HepG2 (cell line): Measurements from ENCODE around the gene CROCC. TPM values are rescaled to one million over a fixed set of nuclear protein-coding genes. Genes with fewer than 3 reads are reported as not detected.

Source experiments
- ATAC-seq: fragments of 200-7000 bp; cut with Tn5 transposase; 3 replicates; pipeline ENCODE4 v1.9.1; 2020; ENCODE audit warnings: mild to moderate bottlenecking, moderate library complexity
- BruUV-seq: library from RNA; stranded (reverse); fragments of 400-500 nt; replicated peaks from 2 replicates; lab custom pipeline; 2021; lab: Mats Ljungman, UMichigan
- CTCF ChIA-PET: fragments of 300-600 bp; formaldehyde crosslinking; extraction: SDS; loops from one replicate; lab custom pipeline; 2021; ENCODE audit warnings: low total read pairs, inconsistent platforms, low intra/inter-chr PET ratio; lab: Yijun Ruan, JAX
- POLR2A ChIA-PET: fragments of 350-600 bp; sonication (Branson Sonifier 250); formaldehyde crosslinking; loops from one replicate; lab custom pipeline; 2020; ENCODE audit warnings: antibody characterized with exemption, inconsistent platforms; lab: Yijun Ruan, JAX
- DNase-seq: peaks from one replicate; pipeline ENCODE4 v3.0.0-alpha.2; 2015; ENCODE audit warnings: low spot score
- FAIRE-seq: peaks from 3 replicates; lab custom pipeline; 2011; peaks lifted over from hg19 to GRCh38; lab: Jason Lieb, UNC
- H2AFZ ChIP-seq: one replicate; pipeline ENCODE4 v1.6.1; 2011; ENCODE audit warnings: low read length, inconsistent platforms
- H3K27ac ChIP-seq: fragments of 300-600 bp; 3 replicates; pipeline ENCODE4 v1.8.0; 2011; ENCODE audit warnings: mixed run types, mild to moderate bottlenecking, mixed read lengths, low read length, inconsistent platforms; ENCODE audit not compliant: insufficient read depth; ENCODE audit errors: extremely low read length
- H3K27me3 ChIP-seq, 2 experiments: fragments of 200-600 bp in 1 of 2; 2 replicates in 1 of 2; 3 replicates in 1 of 2; pipeline versions ENCODE4 v1.6.0 to v1.8.0; 2011; ENCODE audit warnings: low read length in 2 of 2, mild to moderate bottlenecking in 2 of 2, moderate library complexity in 2 of 2, inconsistent platforms in 1 of 2; ENCODE audit not compliant: insufficient read depth in 2 of 2, control insufficient read depth in 1 of 2
- H3K36me3 ChIP-seq, 2 experiments: fragments of 200-600 bp in 1 of 2; replicated peaks in 1 of 2; 2 replicates in 1 of 2; 3 replicates in 1 of 2; pipeline versions ENCODE4 v1.5.1 to v1.8.0; 2011; ENCODE audit warnings: low read length in 2 of 2, inconsistent platforms in 1 of 2; ENCODE audit not compliant: insufficient read depth in 2 of 2, control insufficient read depth in 1 of 2
- H3K4me1 ChIP-seq: 2 replicates; pipeline ENCODE4 v1.5.1; 2012; ENCODE audit warnings: low read length, inconsistent platforms; ENCODE audit not compliant: insufficient read depth
- H3K4me2 ChIP-seq: 2 replicates; pipeline ENCODE4 v1.6.0; 2011; ENCODE audit warnings: low read depth, low read length, inconsistent platforms
- H3K4me3 ChIP-seq, 3 experiments: fragments of 200-600 bp in 1 of 3; sonication (generic), shearing (Covaris generic) in 1 of 3; replicated peaks in 1 of 3; 2 replicates each; pipeline ENCODE4 v1.5.1; 2011 to 2016; ENCODE audit warnings: low read length in 3 of 3, inconsistent platforms in 2 of 3, low read depth in 2 of 3, mild to moderate bottlenecking in 2 of 3, control low read depth in 1 of 3, mixed read lengths in 1 of 3; ENCODE audit not compliant: insufficient read depth in 1 of 3
- H3K79me2 ChIP-seq: one replicate; pipeline ENCODE4 v1.6.1; 2011; ENCODE audit warnings: low read length, inconsistent platforms; ENCODE audit not compliant: insufficient read depth
- H3K9ac ChIP-seq: 2 replicates; pipeline ENCODE4 v1.6.0; 2011; ENCODE audit warnings: mild to moderate bottlenecking, low read depth, low read length, inconsistent platforms; ENCODE audit not compliant: insufficient read depth
- H3K9me3 ChIP-seq: 2 replicates; pipeline ENCODE4 v1.5.1; 2012; ENCODE audit warnings: mild to moderate bottlenecking, low read length
- H4K20me1 ChIP-seq: 2 replicates; pipeline ENCODE4 v1.6.0; 2011; ENCODE audit warnings: inconsistent platforms, mild to moderate bottlenecking, low read length, moderate library complexity; ENCODE audit not compliant: insufficient read depth
- CBX1 ChIP-seq: IDR thresholded peaks from one replicate; pipeline ENCODE4 v1.6.1; 2016; ENCODE audit warnings: antibody characterized with exemption, low read depth
- IRX3 ChIP-seq: sonication (generic); formaldehyde crosslinking; IDR thresholded peaks from 2 replicates; pipeline ENCODE4 v1.8.1; 2023; ENCODE audit warnings: mild to moderate bottlenecking, low read depth, missing genetic modification reagents, borderline replicate concordance
- KLF9 ChIP-seq: IDR thresholded peaks from 2 replicates; pipeline ENCODE4 v1.6.1; 2016; ENCODE audit warnings: low read depth
- MEF2D ChIP-seq: sonication (generic); formaldehyde crosslinking; IDR thresholded peaks from 2 replicates; pipeline ENCODE4 v1.5.1; 2020; ENCODE audit warnings: mild to moderate bottlenecking, missing genetic modification reagents
- MXD1 ChIP-seq: sonication (generic); formaldehyde crosslinking; IDR thresholded peaks from 2 replicates; pipeline ENCODE4 v1.4.0; 2020; ENCODE audit warnings: mild to moderate bottlenecking, missing genetic modification reagents
- NFKBIZ ChIP-seq: IDR thresholded peaks from 2 replicates; pipeline ENCODE4 v1.6.1; 2018; ENCODE audit warnings: missing genetic modification reagents, missing compliant biosample characterization
- PRDM10 ChIP-seq: sonication (generic); formaldehyde crosslinking; IDR thresholded peaks from 2 replicates; pipeline ENCODE4 v1.4.0; 2020; ENCODE audit warnings: low read depth, missing genetic modification reagents
- RFX3 ChIP-seq: IDR thresholded peaks from 2 replicates; pipeline ENCODE4 v1.6.1; 2016; ENCODE audit warnings: missing biosample characterization, missing genetic modification reagents
- SMARCC2 ChIP-seq: fragments of 450-650 bp; IDR thresholded peaks from 2 replicates; pipeline ENCODE4 v1.6.1; 2017; ENCODE audit warnings: antibody characterized with exemption, mild to moderate bottlenecking
- ZNF441 ChIP-seq: sonication (generic); formaldehyde crosslinking; IDR thresholded peaks from 2 replicates; pipeline ENCODE4 v1.7.0; 2021; ENCODE audit warnings: missing genetic modification reagents, borderline replicate concordance
- ZNF558 ChIP-seq: sonication (generic); formaldehyde crosslinking; IDR thresholded peaks from 2 replicates; pipeline ENCODE4 v1.9.0; 2022; ENCODE audit warnings: mild to moderate bottlenecking, missing genetic modification reagents, borderline replicate concordance
- ZNF563 ChIP-seq: sonication (generic); formaldehyde crosslinking; IDR thresholded peaks from 2 replicates; pipeline ENCODE4 v1.8.0; 2022; ENCODE audit warnings: mild to moderate bottlenecking, moderate library complexity, missing genetic modification reagents
- ZNF572 ChIP-seq: sonication (generic); formaldehyde crosslinking; IDR thresholded peaks from 2 replicates; pipeline ENCODE4 v1.5.1; 2020; ENCODE audit warnings: mild to moderate bottlenecking, missing genetic modification reagents
- ZNF614 ChIP-seq: IDR thresholded peaks from 2 replicates; pipeline ENCODE4 v1.6.1; 2018; ENCODE audit warnings: missing biosample characterization, missing genetic modification reagents, inconsistent platforms, borderline replicate concordance
- ZNF674 ChIP-seq: sonication (generic); formaldehyde crosslinking; IDR thresholded peaks from 2 replicates; pipeline ENCODE4 v1.5.0; 2020; ENCODE audit warnings: low read depth, mild to moderate bottlenecking, missing genetic modification reagents
- ZNF790 ChIP-seq: sonication (generic); formaldehyde crosslinking; IDR thresholded peaks from 2 replicates; pipeline ENCODE4 v1.8.0; 2022; ENCODE audit warnings: missing genetic modification reagents, mild to moderate bottlenecking, borderline replicate concordance
- ZSCAN21 ChIP-seq: sonication (generic); formaldehyde crosslinking; IDR thresholded peaks from 2 replicates; pipeline ENCODE4 v1.8.0; 2022; ENCODE audit warnings: mild to moderate bottlenecking, missing genetic modification reagents, moderate library complexity, borderline replicate concordance
- WGBS: methylation state at CpG from one replicate; pipeline ENCODE4 v1.1.6; 2017; ENCODE audit warnings: low lambda C conversion rate; 5-methylcytosine and 5-hydroxymethylcytosine counted together
- in situ Hi-C: cut with HindIII; loops from 2 replicates; pipeline ENCODE4 v1.10.0; 2017; ENCODE audit warnings: low pct_unique_long_range_greater_than_20kb; ENCODE audit not compliant: extremely low pct_ligation_motif_present
- intact Hi-C: fragments of 100-400 bp; cut with micrococcal nuclease; formaldehyde crosslinking; loops from one replicate; pipeline ENCODE4 v1.10.0; 2022; ENCODE audit not compliant: unreplicated experiment
- polyA plus RNA-seq, 8 experiments: library from polyadenylated mRNA; depleted of rRNA in 3 of 8; stranded (reverse) in 7 of 8; unstranded in 1 of 8; fragments of >200 nt; fragmentation: Illumina TruSeq in 4 of 8; extraction: Trizol in 4 of 8; gene quantifications; 2 replicates each; pipeline versions ENCODE4 v1.2.1 to v1.2.3, GENCODE V29; 2011 to 2016; ENCODE audit warnings: low read depth in 4 of 8, missing spikeins in 1 of 8, mixed read lengths in 1 of 8; ENCODE audit not compliant: insufficient read depth in 1 of 8
- total RNA-seq, 5 experiments: library from RNA; depleted of rRNA; stranded (reverse); fragments of >200 nt; fragmentation: Illumina TruSeq; extraction: Trizol; gene quantifications; 2 replicates each; pipeline ENCODE4 v1.2.3, GENCODE V29; 2016; ENCODE audit warnings: low read depth in 1 of 5

Gene CROCC
- total and polyA plus RNA-seq, 2 of the 13 experiments (the other 11 are each of a cell fraction or from before 2014, with no cell fraction given), result 7.8 to 15.5 TPM

- no peaks in the 10 kb centered on the region for H3K79me2 ChIP-seq
- peaks cover 35% of the 10 kb centered on the region for H3K4me1 ChIP-seq
- H3K27ac ChIP-seq, result no peak overlapping the region
- no peaks in the 10 kb centered on the region for H3K36me3 ChIP-seq
- peak overlapping the region in 1 of 3 experiments; percentile 49; a peak in 1 of 6 replicates for H3K4me3 ChIP-seq
- no peak; the same call in 2 of the 3 replicates for ATAC-seq
- no peak for FAIRE-seq
- intact Hi-C loops (no loop called here), in situ Hi-C loops (no loop called here)
- H2AFZ ChIP-seq, result no peak overlapping the region
- no TSS peak for BruUV-seq
- no peak for DNase-seq
- H4K20me1 ChIP-seq, result no peaks in the 10 kb centered on the region
- WGBS, result 10% methylated on average over 3 of the region's 4 CpGs
- H3K27me3 ChIP-seq, result peaks cover 4 to 26% of the 10 kb centered on the region in 2 experiments; a peak in 3 of 5 replicates
- TF ChIP-seq ZNF790 (CRISPR knock-in tag), result no peak
- no peak for TF ChIP-seq ZNF441
- TF ChIP-seq ZNF563 (CRISPR knock-in tag), result no peak
- no peak for TF ChIP-seq ZSCAN21 (CRISPR knock-in tag)
- TF ChIP-seq MEF2D (CRISPR knock-in tag), result no peak
- TF ChIP-seq MXD1 (CRISPR knock-in tag), result no peak
- TF ChIP-seq ZNF674 (CRISPR knock-in tag), result no peak
- POLR2A ChIA-PET, result no interaction called here
- CTCF ChIA-PET, result no interaction called here
- no peak overlapping the region for H3K9ac ChIP-seq
- H3K4me2 ChIP-seq, result peak overlapping the region; percentile 75
- no peaks in the 10 kb centered on the region for H3K9me3 ChIP-seq
Measured at GRCh38 chr1:16983649-16984048, 61.9 kb downstream of the CROCC start.

- DNase-seq (no peak), FAIRE-seq (no peak), ATAC-seq (no peak)
- H2AFZ ChIP-seq, result no peak overlapping the region
- no peak overlapping the region for H3K27ac ChIP-seq
- H3K79me2 ChIP-seq, result no peaks in the 10 kb centered on the region
- H4K20me1 ChIP-seq, result no peaks in the 10 kb centered on the region
- H3K4me1 ChIP-seq, result peaks cover 25% of the 10 kb centered on the region
- no peaks in the 10 kb centered on the region for H3K36me3 ChIP-seq
- no peak overlapping the region for H3K9ac ChIP-seq
- no peak overlapping the region for H3K4me3 ChIP-seq
- ChIA-PET CTCF (no interaction called here), POLR2A (no interaction called here)
- WGBS, result 84% methylated on average over 6 of the region's 7 CpGs
- no peaks in the 10 kb centered on the region for H3K9me3 ChIP-seq
- BruUV-seq, result no TSS peak
- H3K27me3 ChIP-seq, result peaks cover under 1 to 15% of the 10 kb centered on the region in 2 experiments; a peak in 3 of 5 replicates
- in situ Hi-C loops, result no loop called here
- no peak overlapping the region for H3K4me2 ChIP-seq
- intact Hi-C loops, result no loop called here
- TF ChIP-seq ZNF614 (CRISPR knock-in tag) (no peak), RFX3 (CRISPR knock-in tag) (no peak), CBX1 (no peak), SMARCC2 (no peak), ZNF558 (no peak), IRX3 (no peak), NFKBIZ (CRISPR knock-in tag) (no peak), KLF9 (CRISPR knock-in tag) (no peak), ZNF572 (CRISPR knock-in tag) (no peak), PRDM10 (CRISPR knock-in tag) (no peak)
Measured at GRCh38 chr1:16984717-16985116, 63.0 kb downstream of the CROCC start.
